Thyroid gland (tissue), 4 donors: ENCODE data around the gene CXCL3. TPM values are rescaled to one million over a fixed set of nuclear protein-coding genes. Genes with fewer than 3 reads are reported as not detected.
A peak's percentile ranks its signal among the peaks of the same experiment; 100 is the strongest.

ENCODE experiments used
- DNase-seq, 2 donors: peaks; one replicate each; pipeline ENCODE4 v3.0.0-alpha.2; 2019
- H3K27ac ChIP-seq, 3 donors: fragments of 200-600 bp; sonication (generic); 1 replicate in 2 of 3; 2 replicates in 1 of 3; pipeline ENCODE4 v1.5.1; 2016 to 2019; ENCODE audit warnings: mild to moderate bottlenecking in 1 of 3, moderate library complexity in 1 of 3
- H3K27me3 ChIP-seq: fragments of 200-600 bp; sonication (generic); one replicate; pipeline ENCODE4 v1.5.1; 2019
- H3K36me3 ChIP-seq, 2 donors: fragments of 200-600 bp; sonication (generic); one replicate each; pipeline ENCODE4 v1.5.1; 2016 to 2019
- H3K4me1 ChIP-seq, 2 donors: fragments of 200-600 bp; sonication (generic); one replicate each; pipeline ENCODE4 v1.5.1; 2017 to 2019
- H3K4me3 ChIP-seq, 3 donors: fragments of 200-600 bp; sonication (generic); replicated peaks in 1 of 3; 1 replicate in 2 of 3; 2 replicates in 1 of 3; pipeline ENCODE4 v1.5.1; 2016; ENCODE audit warnings: mild to moderate bottlenecking in 1 of 3
- H3K9me3 ChIP-seq: fragments of 200-600 bp; sonication (generic); one replicate; pipeline ENCODE4 v1.5.1; 2017
- POLR2A ChIP-seq, 2 donors: fragments of 450-650 bp; IDR thresholded peaks; one replicate each; pipeline ENCODE4 v1.6.1; 2017; ENCODE audit warnings: antibody characterized with exemption in 2 of 2, mild to moderate bottlenecking in 2 of 2, moderate library complexity in 1 of 2
- WGBS, 2 donors: methylation state at CpG; one replicate each; pipeline ENCODE4 v1.1.5; 2017; 5-methylcytosine and 5-hydroxymethylcytosine counted together
- intact Hi-C: fragments of 100-400 bp; cut with DNase I; formaldehyde crosslinking; loops from one replicate; pipeline ENCODE4 v1.15.1; 2023
- total RNA-seq, 4 donors: library from RNA; depleted of rRNA; stranded (reverse); fragments of >200 nt; gene quantifications; one replicate each; pipeline ENCODE4 v1.2.3, GENCODE V29; 2016
- TF ChIP-seq, protein P1 (sequence below), 6 experiments: fragments of 200-600 bp in 3 of 6; fragments of 450-650 bp in 3 of 6; sonication (generic) in 3 of 6; IDR thresholded peaks; one replicate each; pipeline ENCODE4 v1.5.1; 2016 to 2019; ENCODE audit warnings: antibody characterized with exemption in 6 of 6, mild to moderate bottlenecking in 2 of 6, inconsistent platforms in 1 of 6, moderate library complexity in 1 of 6

CXCL3 gene
- total RNA-seq, 4 donors from 2014 or later = 0.22 to 0.59 TPM; not detected in 2

DNA sequence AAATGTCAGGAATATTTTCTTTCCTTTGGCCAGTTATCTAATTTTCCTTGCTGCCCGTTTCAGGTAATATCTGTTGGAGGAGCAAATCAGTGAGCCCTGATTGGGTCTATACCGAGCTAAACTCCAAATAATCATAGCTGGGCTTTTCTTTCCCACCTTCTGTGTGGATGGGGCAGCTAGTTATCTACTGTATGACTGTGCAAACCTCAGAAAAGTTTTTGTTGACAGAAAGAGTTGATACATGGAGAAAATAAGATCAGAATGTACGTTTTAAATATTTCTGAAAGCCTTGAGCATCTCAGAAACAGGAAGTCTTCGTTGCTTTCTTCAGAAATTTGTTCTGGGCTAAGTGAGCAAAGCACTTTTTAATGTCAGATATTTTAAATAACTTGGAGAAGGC is 33.8 kb downstream of the CXCL3 start:
- TF ChIP-seq, protein P1, sequence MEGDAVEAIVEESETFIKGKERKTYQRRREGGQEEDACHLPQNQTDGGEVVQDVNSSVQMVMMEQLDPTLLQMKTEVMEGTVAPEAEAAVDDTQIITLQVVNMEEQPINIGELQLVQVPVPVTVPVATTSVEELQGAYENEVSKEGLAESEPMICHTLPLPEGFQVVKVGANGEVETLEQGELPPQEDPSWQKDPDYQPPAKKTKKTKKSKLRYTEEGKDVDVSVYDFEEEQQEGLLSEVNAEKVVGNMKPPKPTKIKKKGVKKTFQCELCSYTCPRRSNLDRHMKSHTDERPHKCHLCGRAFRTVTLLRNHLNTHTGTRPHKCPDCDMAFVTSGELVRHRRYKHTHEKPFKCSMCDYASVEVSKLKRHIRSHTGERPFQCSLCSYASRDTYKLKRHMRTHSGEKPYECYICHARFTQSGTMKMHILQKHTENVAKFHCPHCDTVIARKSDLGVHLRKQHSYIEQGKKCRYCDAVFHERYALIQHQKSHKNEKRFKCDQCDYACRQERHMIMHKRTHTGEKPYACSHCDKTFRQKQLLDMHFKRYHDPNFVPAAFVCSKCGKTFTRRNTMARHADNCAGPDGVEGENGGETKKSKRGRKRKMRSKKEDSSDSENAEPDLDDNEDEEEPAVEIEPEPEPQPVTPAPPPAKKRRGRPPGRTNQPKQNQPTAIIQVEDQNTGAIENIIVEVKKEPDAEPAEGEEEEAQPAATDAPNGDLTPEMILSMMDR (IDR thresholded peaks at IDR 0.05) = no peak
- TF ChIP-seq POLR2A (IDR thresholded peaks at IDR 0.05) = no peak
- DNase-seq = no peak
- H3K4me3 ChIP-seq = no peak overlapping the region
- no peaks in the 10 kb centered on the region for H3K27me3 ChIP-seq
- 71 to 75% methylated on average over 4 of the region's 4 CpGs for WGBS, 2 donors
- H3K36me3 ChIP-seq = no peaks in the 10 kb centered on the region
- no peak overlapping the region for H3K27ac ChIP-seq
- no peaks in the 10 kb centered on the region for H3K9me3 ChIP-seq
- H3K4me1 ChIP-seq = no peaks in the 10 kb centered on the region
- intact Hi-C loops = no loop called here

- TF ChIP-seq, protein P1 (IDR thresholded peaks at IDR 0.05) = no peak
- Histone ChIP-seq H3K36me3 (no peaks in the 10 kb centered on the region), H3K9me3 (no peaks in the 10 kb centered on the region), H3K4me1 (peaks cover 0 to 6% of the 10 kb centered on the region in 2 donors), H3K27me3 (no peaks in the 10 kb centered on the region), H3K27ac (no peak overlapping the region), H3K4me3 (no peak overlapping the region)
- DNase-seq = no peak
- intact Hi-C loops = no loop called here
- WGBS, 2 donors = 85 to 88% methylated on average over 6 of the region's 6 CpGs
Observed at GRCh38 chr4:74000301-74000700, 38.2 kb downstream of the CXCL3 start.

DNA sequence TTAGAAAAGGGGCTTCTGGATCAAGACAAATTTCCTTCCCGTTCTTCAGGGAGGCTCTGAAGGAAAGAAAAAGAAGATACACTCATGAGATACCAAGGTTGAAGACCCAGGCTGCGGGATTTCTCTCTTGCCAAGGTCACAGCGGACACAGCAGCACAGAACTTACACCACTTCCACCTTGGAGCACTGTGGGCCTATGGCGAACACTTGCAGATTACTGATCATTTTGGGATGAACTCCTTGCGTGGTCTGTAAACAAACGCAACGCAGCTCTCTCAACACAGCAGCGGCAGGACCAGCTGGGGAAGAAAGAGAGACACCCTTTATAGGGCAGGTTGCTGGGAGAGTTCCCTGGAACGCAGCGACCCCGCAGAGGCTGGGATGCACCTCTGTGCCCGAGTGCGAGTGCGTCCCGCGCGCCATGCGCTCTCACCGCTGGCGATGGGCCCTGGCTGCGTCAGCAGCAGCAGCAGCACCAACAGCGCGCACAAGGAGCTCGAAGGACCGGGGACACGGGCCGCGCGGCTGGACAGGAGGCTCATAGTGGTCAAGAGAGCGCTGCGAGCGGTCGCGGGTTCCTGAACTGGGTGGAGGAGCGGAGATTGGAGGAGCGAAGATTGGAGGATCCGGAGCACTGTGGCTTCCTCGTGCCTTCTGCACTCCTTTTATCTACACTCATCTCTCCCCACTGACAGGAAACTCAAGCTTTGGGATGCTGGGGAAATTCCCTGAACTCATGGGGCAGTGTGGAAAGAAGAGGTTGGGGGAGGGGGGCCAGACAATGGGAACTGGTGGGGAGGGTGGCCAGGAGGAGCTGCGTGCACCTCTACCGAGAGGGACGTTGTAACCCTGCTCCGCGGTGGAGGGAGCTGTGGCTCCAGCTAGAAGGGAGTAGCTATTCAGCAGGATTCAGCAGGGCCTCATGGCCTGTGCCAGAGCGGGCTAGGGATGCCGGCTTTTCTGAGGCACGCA is 40.2 kb downstream of the CXCL3 start, which contains the start of gene CXCL5:
TSS of gene CXCL5 (minus strand) at position 638 of the 972 bp plus-strand sequence. CDS start at position 542, 96 bp downstream.
- no peak for TF ChIP-seq POLR2A (IDR thresholded peaks at IDR 0.05)
- TF ChIP-seq, protein P1 (IDR thresholded peaks at IDR 0.05) = no peak
- intact Hi-C loops = no loop called here
- no peak within 1 kb of the TSS for H3K27ac ChIP-seq
- H3K4me3 ChIP-seq = no peak within 1 kb of the TSS
- DNase-seq = peak in 1 of 2 donors; percentile 10
- no peaks in the 10 kb centered on the region for H3K9me3 ChIP-seq
- H3K36me3 ChIP-seq = no peaks in the 10 kb centered on the region
- H3K27me3 ChIP-seq = no peaks in the 10 kb centered on the region
- 11 to 12% methylated on average over 24 to 46 of the region's 46 CpGs for WGBS, 2 donors
- H3K4me1 ChIP-seq = peaks cover 0 to 6% of the 10 kb centered on the region in 2 donors

DNA sequence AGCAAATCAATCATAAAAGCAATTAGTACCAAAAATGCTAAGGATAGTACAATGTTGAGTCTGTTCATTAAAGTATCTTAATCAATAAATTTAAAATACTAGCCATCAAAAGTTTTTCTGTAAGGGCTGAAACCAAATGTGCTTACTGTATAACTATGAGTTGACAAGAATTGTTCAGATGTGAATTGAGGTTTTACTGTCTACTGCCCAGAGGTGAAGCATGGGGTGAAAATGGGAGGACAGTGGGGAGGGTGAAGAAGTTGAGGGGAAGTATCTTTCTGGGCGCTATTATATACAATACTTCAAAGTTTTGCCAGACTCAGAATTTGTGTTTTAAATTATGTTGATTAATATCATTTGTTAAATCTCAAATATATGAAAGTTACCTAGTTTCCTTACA is 46.4 kb downstream of the CXCL3 start:
- Histone ChIP-seq H3K4me1 (no peaks in the 10 kb centered on the region), H3K27ac (no peak overlapping the region), H3K4me3 (no peak overlapping the region), H3K36me3 (no peaks in the 10 kb centered on the region), H3K27me3 (no peaks in the 10 kb centered on the region), H3K9me3 (no peaks in the 10 kb centered on the region)
- DNase-seq = no peak
- TF ChIP-seq, protein P1 (IDR thresholded peaks at IDR 0.05) = no peak
- TF ChIP-seq POLR2A (IDR thresholded peaks at IDR 0.05) = no peak
- intact Hi-C loops = no loop called here
- WGBS, 2 donors = 0 to 2% methylated on average over 1 of the region's 1 CpG

- no peak for DNase-seq
- no peak for TF ChIP-seq POLR2A (IDR thresholded peaks at IDR 0.05)
- TF ChIP-seq, protein P1 (IDR thresholded peaks at IDR 0.05) = no peak
- no peaks in the 10 kb centered on the region for H3K9me3 ChIP-seq
- no peaks in the 10 kb centered on the region for H3K36me3 ChIP-seq
- no peak overlapping the region for H3K4me3 ChIP-seq
- no peaks in the 10 kb centered on the region for H3K27me3 ChIP-seq
- no peaks in the 10 kb centered on the region for H3K4me1 ChIP-seq
- intact Hi-C loops = no loop called here
- WGBS, 2 donors = 92 to 100% methylated on average over 1 of the region's 1 CpG
- no peak overlapping the region for H3K27ac ChIP-seq
Observed at GRCh38 chr4:73991742-73992000, 46.8 kb downstream of the CXCL3 start.
